ENCODE data around the gene HEATR1.

GRCh38 chr1:236556606-236557005 lies 47.7 kb downstream of the HEATR1 start:
- TF ChIP-seq, protein P1, sequence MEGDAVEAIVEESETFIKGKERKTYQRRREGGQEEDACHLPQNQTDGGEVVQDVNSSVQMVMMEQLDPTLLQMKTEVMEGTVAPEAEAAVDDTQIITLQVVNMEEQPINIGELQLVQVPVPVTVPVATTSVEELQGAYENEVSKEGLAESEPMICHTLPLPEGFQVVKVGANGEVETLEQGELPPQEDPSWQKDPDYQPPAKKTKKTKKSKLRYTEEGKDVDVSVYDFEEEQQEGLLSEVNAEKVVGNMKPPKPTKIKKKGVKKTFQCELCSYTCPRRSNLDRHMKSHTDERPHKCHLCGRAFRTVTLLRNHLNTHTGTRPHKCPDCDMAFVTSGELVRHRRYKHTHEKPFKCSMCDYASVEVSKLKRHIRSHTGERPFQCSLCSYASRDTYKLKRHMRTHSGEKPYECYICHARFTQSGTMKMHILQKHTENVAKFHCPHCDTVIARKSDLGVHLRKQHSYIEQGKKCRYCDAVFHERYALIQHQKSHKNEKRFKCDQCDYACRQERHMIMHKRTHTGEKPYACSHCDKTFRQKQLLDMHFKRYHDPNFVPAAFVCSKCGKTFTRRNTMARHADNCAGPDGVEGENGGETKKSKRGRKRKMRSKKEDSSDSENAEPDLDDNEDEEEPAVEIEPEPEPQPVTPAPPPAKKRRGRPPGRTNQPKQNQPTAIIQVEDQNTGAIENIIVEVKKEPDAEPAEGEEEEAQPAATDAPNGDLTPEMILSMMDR (tag by site-specific recombination; IDR thresholded peaks at IDR 0.05), result no peak
- TF ChIP-seq ZNF302 (tag by site-specific recombination; IDR thresholded peaks at IDR 0.05; ENCODE audit: low read depth) (no peak), ZSCAN5A (tag by site-specific recombination; IDR thresholded peaks at IDR 0.05) (no peak), ZNF658 (tag by site-specific recombination; IDR thresholded peaks at IDR 0.05) (no peak), KLF8 (tag by site-specific recombination; IDR thresholded peaks at IDR 0.05) (no peak)

Data from HEK293 (cell line).